ENCODE measurements around the gene PLCB3. TPM values are rescaled to one million over a fixed set of nuclear protein-coding genes. Genes with fewer than 3 reads are reported as not detected.

PLCB3 gene
- total and polyA plus RNA-seq, 2 of the 13 experiments (the other 11 are each of a cell fraction or from before 2014, with no cell fraction given): 7.5 to 13.8 TPM

GRCh38 chr11:64229744-64230170 is 21.6 kb upstream of the PLCB3 start (continued):
- TF ChIP-seq, protein P1, sequence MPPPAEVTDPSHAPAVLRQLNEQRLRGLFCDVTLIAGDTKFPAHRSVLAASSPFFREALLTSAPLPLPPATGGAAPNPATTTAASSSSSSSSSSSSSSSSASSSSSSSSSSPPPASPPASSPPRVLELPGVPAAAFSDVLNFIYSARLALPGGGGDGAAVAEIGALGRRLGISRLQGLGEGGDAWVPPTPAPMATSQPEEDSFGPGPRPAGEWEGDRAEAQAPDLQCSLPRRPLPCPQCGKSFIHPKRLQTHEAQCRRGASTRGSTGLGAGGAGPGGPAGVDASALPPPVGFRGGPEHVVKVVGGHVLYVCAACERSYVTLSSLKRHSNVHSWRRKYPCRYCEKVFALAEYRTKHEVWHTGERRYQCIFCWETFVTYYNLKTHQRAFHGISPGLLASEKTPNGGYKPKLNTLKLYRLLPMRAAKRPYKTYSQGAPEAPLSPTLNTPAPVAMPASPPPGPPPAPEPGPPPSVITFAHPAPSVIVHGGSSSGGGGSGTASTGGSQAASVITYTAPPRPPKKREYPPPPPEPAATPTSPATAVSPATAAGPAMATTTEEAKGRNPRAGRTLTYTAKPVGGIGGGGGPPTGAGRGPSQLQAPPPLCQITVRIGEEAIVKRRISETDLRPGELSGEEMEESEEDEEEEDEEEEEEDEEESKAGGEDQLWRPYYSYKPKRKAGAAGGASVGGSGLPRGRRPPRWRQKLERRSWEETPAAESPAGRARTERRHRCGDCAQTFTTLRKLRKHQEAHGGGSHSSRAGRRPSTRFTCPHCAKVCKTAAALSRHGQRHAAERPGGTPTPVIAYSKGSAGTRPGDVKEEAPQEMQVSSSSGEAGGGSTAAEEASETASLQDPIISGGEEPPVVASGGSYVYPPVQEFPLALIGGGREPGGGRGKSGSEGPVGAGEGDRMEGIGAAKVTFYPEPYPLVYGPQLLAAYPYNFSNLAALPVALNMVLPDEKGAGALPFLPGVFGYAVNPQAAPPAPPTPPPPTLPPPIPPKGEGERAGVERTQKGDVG (CRISPR knock-in tag; IDR thresholded peaks at IDR 0.05; ENCODE audit: borderline replicate concordance): 0 out of 2 replicates have a peak, but pooled peaks have one; percentile 10

- peak; percentile 64 for ATAC-seq
- TF ChIP-seq BCLAF1 (IDR thresholded peaks at IDR 0.05): no peak
- no peak for TF ChIP-seq ZNF225 (CRISPR knock-in tag; IDR thresholded peaks at IDR 0.05)
- peak; percentile 68 for TF ChIP-seq DMAP1 (CRISPR knock-in tag; IDR thresholded peaks at IDR 0.05)
- no peak for TF ChIP-seq FOXO4 (CRISPR knock-in tag; conservative IDR thresholded peaks at IDR 0.05)
- TF ChIP-seq CREB1 (IDR thresholded peaks at IDR 0.05): peak; percentile 58
- TF ChIP-seq CREB1 (CRISPR knock-in tag; IDR thresholded peaks at IDR 0.05): peak; percentile 71; the same call in 1 of the 2 replicates
- no peak for TF ChIP-seq ZNF766 (CRISPR knock-in tag; IDR thresholded peaks at IDR 0.05; ENCODE audit: borderline replicate concordance)
- no peak for TF ChIP-seq MTF1 (CRISPR knock-in tag; IDR thresholded peaks at IDR 0.05)
Measured at GRCh38 chr11:64230171-64230984, 21.0 kb upstream of the PLCB3 start, which contains the start of gene DNAJC4. TSS of gene DNAJC4 (plus strand) at chr11:64230548. CDS start at chr11:64230855, 307 bp downstream.

More at GRCh38 chr11:64230171-64230984, 21.0 kb upstream of the PLCB3 start, which contains the start of gene DNAJC4:
- 7% methylated on average over 5 of the region's 62 CpGs for WGBS (ENCODE audit: low lambda C conversion rate)
- Histone ChIP-seq H2AFZ (ENCODE audit: low read length) (no peak within 1 kb of the TSS), H3K79me2 (ENCODE audit: insufficient read depth, low read length) (peaks cover 1% of the 10 kb centered on the region), H3K27me3 (ENCODE audit: control insufficient read depth in 1 of 2, insufficient read depth in 2 of 2, low read length in 2 of 2) (no peaks in the 10 kb centered on the region), H3K4me3 (replicated peaks in 1 of 3; ENCODE audit: insufficient read depth in 1 of 3, low read depth in 2 of 3, low read length in 3 of 3) (peak within 1 kb of the TSS; percentile 94 to 96 (median 95)), H3K9ac (ENCODE audit: insufficient read depth, low read depth, low read length) (peak within 1 kb of the TSS; percentile 80), H3K36me3 (replicated peaks in 1 of 2; ENCODE audit: control insufficient read depth in 1 of 2, insufficient read depth in 2 of 2, low read length in 2 of 2) (no peaks in the 10 kb centered on the region), H4K20me1 (ENCODE audit: insufficient read depth, low read length) (no peaks in the 10 kb centered on the region), H3K27ac (ENCODE audit: extremely low read length, insufficient read depth, low read length) (peak within 1 kb of the TSS; percentile 75), H3K4me1 (ENCODE audit: insufficient read depth, low read length) (peaks cover 58% of the 10 kb centered on the region), H3K4me2 (ENCODE audit: low read depth, low read length) (peak within 1 kb of the TSS; percentile 88), H3K9me3 (ENCODE audit: low read length) (no peaks in the 10 kb centered on the region)
- FAIRE-seq (peak; percentile 73), DNase-seq (ENCODE audit: low spot score) (peak; percentile 96)
- BruUV-seq (replicated peaks): no TSS peak
- POLR2A ChIA-PET: interaction anchor here (1.0 to 2.6 kb wide), 2 partner anchors 11 to 40 kb away, joined by 4 to 8 read pairs; partner anchors contain the start of gene FKBP2
- in situ Hi-C loops (cut with HindIII; ENCODE audit: extremely low pct_ligation_motif_present, low pct_unique_long_range_greater_than_20kb) (no loop called here), intact Hi-C loops (cut with micrococcal nuclease; ENCODE audit: unreplicated experiment) (no loop called here)
- CTCF ChIA-PET (ENCODE audit: low intra/inter-chr PET ratio, low total read pairs): no interaction called here
